Left hindlimb (tissue), 1 donor: ENCODE results near the gene PDE6D.

Experiments
- DNase-seq: peaks from one replicate; pipeline ENCODE4 v3.0.0-alpha.2; 2018

Gene PDE6D

GRCh38 chr2:231780909-231781797 is at the start of gene PDE6D:
PDE6D (minus strand) TSS chr2:231781282; CDS start chr2:231781114, 168 bp downstream.
- DNase-seq: peak; percentile 98

- DNase-seq: no peak
These were observed 40.8 kb upstream of the PDE6D start for GRCh38 chr2:231821908-231822307.

DNA sequence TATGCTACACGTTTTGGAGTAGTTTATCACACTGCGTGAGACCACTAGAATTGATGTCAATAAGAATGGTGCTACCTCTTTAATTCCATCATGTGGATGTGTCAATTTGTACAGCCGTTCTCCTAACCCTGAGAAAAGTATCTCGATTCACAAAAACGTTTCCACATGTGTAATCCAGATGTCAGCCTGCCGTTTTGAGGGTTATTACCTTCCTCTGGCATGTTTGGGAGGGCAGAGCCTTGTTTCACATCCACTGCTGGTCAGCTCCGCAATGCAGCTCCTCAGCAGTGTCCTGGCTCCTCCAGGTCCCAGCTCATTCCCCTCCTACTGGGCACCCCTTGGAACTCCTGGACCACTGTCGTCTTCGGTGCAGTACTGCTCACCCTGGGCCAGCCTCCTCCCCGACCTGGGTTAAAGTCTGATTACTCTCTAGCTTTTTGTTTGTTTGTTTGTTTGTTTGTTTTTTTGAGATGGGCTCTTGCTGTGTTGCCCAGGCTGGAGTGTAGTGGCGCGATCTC is 39.8 kb upstream of the PDE6D start:
- DNase-seq: no peak

- DNase-seq: no peak
These were observed 38.5 kb upstream of the PDE6D start for GRCh38 chr2:231819447-231820042.

GRCh38 chr2:231816327-231817026 is 35.4 kb upstream of the PDE6D start:
- DNase-seq: no peak

DNA sequence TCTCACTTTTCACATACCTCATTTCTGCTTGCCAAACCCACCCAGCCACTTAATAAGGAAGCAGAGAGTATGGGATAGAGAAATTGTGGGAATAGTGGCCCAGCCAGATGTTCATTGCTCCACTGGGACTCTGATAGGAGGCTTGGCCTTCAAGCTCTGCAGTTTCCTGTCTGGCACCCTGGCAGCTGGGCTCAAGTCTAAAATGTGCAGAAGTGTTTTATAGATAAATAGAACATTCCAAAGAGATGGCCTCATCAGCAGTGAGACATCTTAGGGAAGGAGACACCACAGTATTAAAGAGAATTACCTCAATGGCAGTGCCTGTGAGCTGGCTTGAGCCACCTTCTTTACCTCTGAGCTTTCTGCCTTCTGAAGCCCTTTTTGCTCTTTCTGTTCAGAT is 29.8 kb upstream of the PDE6D start:
- DNase-seq: no peak

- DNase-seq: no peak
These were observed 25.9 kb upstream of the PDE6D start for GRCh38 chr2:231807020-231807419.

DNA sequence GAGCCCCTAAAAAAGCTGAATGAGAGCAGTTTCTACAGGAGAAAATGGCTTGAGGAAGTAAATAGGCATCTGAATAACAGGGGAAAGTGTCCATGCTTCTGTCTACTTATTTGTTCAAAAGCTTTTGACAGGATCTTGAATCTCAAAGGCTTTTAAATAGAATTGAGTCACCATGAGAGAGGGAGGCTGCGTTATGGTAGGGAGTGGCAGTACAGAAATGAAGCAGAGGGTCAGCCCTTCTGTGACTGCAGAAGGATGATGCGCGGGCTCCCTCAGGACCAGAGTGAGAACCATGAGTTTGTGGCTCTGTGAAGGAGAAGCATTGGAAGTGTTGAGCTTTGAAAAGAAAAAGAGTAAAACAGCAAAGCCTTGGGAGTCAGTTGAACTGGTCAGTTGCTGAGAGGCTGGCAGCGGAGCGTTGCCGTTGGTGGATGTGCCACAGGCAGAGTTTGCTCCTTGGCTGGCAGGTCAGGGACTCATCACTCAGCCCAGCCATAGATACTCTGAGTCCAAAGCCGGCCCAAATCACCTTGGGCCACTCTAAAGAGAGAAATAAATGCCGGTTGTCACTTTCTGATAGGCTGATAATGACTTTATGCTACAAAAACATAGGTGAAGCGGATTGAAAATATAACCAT is 22.5 kb upstream of the PDE6D start:
- DNase-seq: no peak

GRCh38 chr2:231800493-231801091 is 19.5 kb upstream of the PDE6D start:
- DNase-seq: no peak

DNA sequence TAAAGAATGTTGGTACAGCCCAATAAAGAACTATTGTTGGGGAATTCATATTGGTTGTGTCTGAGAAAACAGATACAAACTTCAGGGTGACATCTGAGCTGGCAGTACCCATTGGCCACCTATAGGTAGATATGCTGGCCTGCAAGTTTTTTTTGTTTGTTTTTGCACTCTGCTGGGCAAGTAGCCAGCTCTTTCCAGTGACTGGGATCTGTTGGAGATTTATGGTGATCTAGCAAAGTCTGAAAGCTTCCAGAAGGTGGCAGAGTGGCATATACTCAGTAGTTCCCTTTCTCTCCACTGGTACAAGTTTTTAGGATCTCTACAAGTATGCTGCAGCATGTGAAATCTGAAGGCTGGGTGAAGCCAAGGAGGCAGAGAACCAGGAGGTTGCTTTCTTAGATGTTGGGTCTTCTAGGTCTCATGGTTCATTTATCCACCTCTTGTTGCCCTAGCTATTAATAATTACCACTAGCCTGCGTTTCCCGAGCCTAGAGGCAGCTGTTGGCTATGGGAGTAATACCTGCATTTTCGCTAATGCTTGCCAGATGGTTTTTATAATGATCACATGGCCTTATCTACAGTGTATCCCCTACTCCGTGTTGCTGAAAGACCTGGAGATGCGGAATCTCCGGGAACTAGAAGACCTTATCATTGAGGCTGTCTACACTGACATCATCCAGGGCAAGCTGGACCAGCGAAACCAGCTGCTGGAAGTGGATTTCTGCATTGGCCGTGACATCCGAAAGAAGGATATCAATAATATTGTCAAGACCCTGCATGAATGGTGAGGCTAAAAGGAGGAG is 14.6 kb upstream of the PDE6D start:
- no peak for DNase-seq

GRCh38 chr2:231794383-231794782 is 13.3 kb upstream of the PDE6D start:
- no peak for DNase-seq

DNA sequence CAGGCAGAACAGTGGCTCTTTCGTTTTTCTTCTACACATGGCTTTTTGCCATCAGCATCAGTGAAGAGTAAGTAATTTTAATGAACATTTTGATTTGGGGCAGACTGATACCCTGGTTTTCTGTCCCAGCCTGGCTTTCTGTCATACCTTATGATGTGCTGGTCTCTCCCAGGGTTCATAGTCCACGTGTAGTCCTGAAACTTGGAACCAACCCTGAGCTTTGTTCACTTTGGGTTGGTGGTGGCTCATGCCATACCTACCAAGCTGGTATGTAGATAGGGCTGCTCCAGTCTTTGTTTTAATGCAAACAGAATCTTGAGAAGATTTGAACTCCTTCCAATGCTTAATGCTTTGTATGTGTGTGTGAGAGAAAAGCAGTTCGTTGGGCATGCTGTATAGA is 10.0 kb upstream of the PDE6D start:
- DNase-seq: no peak

DNA sequence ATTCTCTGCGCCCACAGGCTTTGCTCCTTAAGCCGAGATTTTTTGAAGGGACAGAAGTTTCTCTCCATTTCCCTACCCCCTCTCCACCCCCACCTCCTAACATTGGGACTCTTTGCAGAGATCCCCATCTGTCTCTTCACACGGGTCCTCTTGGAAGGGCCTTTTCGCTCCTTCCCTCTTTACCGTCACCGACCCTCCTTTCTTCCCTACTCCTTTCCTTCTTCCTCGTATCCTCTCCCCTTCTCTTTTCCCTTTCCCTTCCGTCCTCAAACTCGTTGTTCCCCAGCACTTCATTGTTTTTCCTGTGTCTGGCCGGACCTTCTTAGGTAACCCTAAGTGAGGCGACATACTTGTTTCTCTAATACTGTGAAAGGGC is 5.8 kb upstream of the PDE6D start:
- DNase-seq: no peak

DNA sequence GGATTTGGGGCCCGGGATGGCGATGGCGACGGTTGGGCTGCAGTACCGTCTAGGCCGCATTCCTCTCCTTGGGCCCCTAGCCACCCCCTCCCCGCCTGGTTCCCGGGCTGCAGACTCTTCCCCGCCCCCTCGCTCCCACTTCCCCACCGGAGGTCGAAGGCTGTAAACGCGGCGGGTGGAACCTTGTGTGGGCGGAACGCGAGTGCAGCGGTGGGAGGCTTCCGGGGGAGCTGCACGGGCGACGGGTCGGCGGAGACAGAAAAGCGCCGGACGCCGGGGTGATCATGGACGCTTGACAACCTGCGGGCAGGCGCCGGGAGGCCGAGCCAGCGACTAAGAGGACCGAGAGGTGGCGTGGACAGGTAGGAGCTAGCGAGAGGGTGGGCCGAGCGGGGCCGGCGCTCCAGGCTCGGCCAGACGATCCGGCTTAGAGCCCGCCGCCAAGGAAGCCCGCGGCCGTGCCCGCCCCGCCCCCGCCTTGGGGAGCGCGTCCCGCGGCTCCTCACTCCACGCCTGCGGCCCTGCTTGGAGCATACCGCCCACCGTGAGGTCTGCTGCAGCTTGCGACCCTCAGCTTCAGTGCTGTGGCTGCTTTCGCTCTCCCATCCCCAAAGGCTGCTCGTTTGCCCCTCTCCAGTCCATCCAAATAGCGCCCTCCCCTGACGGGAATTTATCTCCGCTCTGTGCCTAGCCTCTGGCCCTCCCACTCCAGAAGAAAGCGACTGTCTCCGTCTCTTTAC is 5.3 kb upstream of the PDE6D start, which contains the start of gene COPS7B:
Gene COPS7B, plus strand, starts transcription at position 269 of the 740 bp plus-strand sequence. CDS start 2,126 bp downstream, outside the sequence.
- DNase-seq: peak; percentile 90

GRCh38 chr2:231785822-231786176 is 4.7 kb upstream of the PDE6D start:
- no peak for DNase-seq

GRCh38 chr2:231785413-231785812 is 4.3 kb upstream of the PDE6D start:
- DNase-seq: no peak

GRCh38 chr2:231781798-231782726 is 980 bp upstream of the PDE6D start:
- DNase-seq: no peak

DNA sequence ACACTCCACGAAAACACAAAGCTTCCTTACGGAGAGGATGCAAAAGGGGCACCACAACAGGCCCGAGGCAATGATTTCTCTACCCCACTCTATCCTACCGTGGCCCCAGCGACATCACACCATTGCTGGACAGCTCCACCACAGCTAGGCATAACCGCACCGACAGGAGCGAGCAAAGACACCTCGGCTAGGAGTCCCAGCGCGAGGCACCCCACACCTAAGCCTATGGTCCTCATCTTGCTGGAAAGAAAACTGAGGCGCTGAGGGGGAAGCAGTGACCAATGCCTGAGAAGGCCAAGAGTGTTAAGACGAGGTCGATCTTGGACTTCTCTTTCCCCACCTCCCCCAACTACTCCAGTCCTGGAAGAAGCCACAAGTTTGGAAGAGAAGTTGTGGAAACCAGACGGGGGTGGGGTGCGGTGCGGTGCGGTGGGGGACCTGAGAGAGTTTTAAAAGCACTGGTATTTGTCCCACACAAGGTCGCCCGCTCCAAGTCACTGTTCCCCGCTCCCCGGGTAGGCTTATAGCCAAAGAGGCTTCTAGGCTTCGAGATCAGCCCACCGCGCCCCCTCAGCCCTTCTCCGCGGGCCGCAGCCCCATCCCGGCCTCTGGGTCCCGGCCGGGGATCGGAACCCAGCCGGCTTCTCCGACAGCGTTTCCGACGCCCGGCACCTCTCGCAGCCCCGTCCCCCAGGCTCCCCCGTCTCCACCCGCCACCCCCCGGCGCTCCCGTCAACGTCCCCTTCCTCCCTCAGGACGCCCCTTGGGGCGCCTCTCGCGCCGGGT is 766 bp downstream of the PDE6D start:
- peak; percentile 37 for DNase-seq
